A673 (cell line): Measurements from ENCODE around the gene TXNDC8.

Experiments used
- EZH2 ChIP-seq: fragments of 200-600 bp; sonication (generic); IDR thresholded peaks from 2 replicates; pipeline ENCODE4 v1.6.1; 2017; ENCODE audit warnings: borderline replicate concordance, low read depth, mild to moderate bottlenecking, mixed read lengths, antibody characterized with exemption, low read length; ENCODE audit not compliant: poor library complexity, severe bottlenecking
- TF ChIP-seq, protein P1 (sequence below): fragments of 300-800, 200-600 bp; sonication (generic); conservative IDR thresholded peaks from 2 replicates; pipeline ENCODE4 v1.5.1; 2017; ENCODE audit warnings: low read depth, mild to moderate bottlenecking, antibody characterized with exemption, low read length, moderate library complexity, mixed read lengths

DNA sequence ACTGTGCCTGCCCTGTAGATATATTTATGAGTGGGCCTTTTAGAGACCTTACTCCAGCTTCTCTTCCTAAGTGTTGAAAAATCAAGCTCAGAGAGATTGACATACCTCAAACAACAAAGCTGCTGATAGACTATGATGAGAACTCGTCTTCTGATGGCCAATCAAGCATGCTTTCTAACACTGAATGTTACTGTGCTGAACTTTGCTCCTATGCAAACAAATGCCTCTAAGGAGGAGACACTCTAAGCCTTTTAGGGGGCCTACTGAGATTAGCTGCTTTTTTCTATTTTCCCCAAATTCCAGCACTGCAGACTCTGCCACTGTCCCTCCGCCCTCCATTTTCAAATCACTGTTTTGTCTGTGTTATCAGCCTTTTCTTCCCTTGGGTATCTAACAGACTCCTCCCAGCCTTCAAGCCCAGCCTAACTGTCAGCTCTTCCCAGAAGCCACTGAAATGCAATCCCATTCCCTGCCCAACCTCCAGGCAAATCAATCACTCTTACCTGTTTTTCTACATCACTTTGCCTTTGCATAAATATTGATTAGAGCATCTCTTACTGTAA, 39.5 kb downstream of the TXNDC8 start:
- TF ChIP-seq, protein P1, sequence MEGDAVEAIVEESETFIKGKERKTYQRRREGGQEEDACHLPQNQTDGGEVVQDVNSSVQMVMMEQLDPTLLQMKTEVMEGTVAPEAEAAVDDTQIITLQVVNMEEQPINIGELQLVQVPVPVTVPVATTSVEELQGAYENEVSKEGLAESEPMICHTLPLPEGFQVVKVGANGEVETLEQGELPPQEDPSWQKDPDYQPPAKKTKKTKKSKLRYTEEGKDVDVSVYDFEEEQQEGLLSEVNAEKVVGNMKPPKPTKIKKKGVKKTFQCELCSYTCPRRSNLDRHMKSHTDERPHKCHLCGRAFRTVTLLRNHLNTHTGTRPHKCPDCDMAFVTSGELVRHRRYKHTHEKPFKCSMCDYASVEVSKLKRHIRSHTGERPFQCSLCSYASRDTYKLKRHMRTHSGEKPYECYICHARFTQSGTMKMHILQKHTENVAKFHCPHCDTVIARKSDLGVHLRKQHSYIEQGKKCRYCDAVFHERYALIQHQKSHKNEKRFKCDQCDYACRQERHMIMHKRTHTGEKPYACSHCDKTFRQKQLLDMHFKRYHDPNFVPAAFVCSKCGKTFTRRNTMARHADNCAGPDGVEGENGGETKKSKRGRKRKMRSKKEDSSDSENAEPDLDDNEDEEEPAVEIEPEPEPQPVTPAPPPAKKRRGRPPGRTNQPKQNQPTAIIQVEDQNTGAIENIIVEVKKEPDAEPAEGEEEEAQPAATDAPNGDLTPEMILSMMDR: no peak
- TF ChIP-seq EZH2: no peak
